T follicular helper cell (primary cell): Measurements from ENCODE around the gene LRRC7.
"Not testable (repeated sequence)": the region's sequence is repeated elsewhere in the genome, so short reads cannot be mapped to it uniquely, and the experiment has no call there.

Source experiments
- DNase-seq: peaks from one replicate; pipeline ENCODE4 v3.0.0-alpha.2; 2020; ENCODE audit warnings: low read depth

Gene LRRC7

DNA sequence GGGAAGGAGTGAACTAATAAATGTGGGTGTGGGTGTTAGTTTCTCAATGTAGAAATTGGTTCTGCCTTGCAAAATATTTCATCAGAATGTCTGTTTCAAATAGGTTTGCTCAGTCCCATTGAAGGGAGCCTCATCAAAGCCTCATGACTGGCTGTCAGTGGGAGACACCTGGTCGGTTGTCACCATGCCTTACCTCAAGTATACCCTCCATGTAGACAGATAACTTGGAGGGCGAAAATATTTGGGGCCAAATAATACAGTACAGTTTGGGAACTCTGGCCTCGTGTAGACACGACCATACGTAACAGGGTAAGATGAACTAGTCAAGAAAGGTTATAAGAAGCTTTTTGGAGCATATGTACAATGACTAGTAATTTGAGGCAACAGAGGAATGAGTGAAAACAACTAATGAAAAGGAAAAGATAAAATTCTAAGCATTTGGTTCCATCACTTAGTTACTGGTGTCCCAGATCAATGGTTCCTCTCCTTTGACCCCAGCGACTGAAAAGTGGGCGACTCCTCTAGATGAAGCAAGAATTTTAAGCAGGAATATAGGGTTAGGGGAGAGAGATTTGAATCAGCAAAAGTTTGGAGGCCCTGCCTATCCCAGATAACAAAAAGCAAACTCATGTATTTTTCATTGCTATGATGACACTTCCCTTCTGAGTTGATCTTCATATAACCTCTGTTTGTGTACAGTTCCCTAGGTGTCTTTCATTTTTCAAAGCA lies 473.8 kb downstream of the LRRC7 start:
- no peak for DNase-seq

DNA sequence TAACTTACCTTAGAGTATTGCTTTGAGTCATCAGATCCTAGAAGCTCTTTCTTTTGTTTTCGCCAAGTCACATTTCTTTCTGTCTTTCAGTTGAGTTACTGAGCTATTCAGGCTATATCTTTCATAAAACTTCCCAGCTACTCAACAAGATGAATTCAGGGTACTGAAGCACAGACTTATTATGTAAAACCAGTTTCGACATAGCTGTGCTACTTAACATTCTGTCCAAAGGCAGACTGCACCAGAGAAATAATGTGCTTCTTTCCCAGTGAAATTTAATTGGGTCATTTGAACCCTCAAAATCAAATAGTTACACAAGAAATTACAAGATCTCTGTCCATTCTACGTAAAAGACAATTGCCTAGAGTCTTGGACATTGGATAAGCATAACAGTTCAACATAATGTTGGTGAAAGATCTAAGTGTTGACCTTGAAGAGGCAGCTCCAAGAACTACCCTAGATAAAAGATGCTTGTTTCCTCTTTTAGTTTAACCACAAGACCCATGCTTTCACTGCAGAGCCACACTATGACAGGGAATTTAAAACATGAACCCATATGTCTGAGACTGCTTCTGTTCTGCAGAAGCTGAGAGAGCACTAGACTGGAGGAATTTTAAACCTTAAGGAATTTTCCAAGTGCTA lies 474.5 kb downstream of the LRRC7 start:
- no peak for DNase-seq

DNA sequence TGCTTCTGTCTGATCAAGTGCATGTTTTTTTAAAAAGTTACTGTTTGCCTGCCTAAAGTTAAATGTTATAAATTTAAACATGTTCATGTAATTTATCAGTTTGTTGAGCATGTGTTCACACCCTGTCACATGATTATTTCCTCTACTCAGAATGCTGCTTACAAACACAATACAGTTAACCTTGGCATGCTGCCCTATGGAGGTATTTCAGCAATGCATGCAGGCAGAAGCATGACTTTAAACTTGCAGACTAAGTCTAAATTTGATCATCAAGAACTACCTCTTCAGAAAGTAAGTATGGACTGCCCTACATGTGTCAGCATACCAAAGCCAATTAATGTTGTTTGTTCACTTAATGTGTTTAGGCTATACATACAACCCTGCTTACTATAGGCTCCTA lies 476.1 kb downstream of the LRRC7 start:
- DNase-seq = no peak

DNA sequence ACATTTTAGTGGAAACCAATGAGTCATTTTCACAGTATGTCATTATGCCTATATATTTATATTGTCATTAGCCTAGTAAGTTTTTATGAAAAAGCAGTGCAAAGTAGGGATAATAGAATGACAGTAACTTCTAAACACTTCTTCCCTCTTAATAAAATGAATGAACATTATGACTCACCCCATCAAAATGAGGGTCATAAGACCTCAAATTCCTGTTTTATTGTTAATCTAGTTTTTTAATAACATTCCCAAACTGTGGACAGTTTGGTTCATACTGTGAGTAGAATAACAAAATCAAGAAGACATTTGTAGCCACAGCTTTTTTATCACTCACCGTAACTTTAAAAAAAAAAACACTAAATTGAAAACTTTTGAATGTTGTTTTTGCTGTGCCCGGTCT lies 477.1 kb downstream of the LRRC7 start:
- no peak for DNase-seq

DNA sequence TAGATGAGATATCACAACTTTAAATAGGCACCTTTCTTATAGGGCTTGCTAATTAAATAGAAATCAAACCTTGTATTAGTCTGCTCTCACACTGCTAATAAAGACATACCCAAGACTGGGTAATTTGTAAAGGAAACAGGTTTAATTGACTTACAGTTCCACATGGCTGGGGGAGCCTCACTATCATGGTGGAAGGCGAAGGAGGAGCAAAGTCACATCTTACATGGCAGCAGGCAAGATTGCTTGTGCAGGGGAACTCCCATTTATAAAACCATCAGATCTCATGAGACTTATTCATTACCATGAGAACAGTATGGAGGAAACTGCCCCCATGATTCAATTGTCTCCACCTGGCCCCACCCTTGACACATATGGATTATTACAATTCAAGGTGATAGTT lies 477.9 kb downstream of the LRRC7 start:
- not testable (repeated sequence) for DNase-seq

DNA sequence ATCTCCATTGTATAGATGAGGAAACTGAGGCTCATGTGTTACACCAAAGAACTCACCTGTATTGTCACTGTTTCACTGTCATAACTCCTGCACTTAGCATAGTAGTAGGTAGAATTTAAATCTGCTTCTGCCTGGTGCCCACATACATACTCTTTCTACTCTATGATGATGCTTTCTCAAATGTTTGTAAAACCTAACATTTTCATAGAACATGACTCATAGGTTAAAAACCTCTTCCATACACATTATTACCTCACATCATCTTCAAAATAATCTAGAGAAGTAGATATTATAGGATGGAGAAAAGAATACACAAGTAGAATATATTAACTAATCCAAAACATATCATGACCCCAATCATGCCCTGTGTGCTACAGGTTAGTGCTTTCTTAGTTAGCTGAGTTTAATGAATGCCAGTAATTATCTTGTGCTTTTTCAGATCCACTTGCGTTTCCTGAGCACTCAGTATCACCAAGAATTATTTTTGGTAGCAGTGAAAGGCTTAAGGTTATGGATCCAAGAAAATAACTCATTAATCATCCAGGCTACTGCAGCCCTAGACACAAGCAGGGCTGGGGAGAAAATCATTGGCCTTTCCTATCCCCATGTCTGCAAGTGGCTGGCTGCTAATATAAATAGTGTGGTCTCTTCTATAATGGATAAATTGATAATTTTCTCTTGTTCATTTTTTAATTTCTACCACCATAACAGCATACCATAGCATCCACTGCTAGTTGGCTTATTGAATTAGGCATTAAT lies 480.8 kb downstream of the LRRC7 start:
- no peak for DNase-seq

DNA sequence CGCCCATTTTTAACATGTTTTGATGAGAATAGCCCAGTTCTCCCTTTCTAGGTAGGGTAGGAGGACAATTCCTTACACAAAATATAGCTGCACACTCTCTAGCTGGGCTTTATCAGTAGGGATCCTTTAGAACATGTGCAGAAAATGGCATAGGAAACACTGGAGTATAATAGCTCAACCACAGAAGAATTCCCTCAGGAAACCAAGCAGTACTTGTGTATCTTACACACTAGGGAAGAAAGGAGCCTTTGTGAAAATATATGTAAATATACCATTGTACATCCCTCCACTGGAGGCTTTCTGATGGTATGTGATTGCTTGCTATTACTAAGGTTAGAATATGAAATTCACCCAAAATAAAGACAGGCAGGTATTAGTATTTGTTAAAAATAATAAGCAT lies 484.2 kb downstream of the LRRC7 start:
- DNase-seq = no peak

DNA sequence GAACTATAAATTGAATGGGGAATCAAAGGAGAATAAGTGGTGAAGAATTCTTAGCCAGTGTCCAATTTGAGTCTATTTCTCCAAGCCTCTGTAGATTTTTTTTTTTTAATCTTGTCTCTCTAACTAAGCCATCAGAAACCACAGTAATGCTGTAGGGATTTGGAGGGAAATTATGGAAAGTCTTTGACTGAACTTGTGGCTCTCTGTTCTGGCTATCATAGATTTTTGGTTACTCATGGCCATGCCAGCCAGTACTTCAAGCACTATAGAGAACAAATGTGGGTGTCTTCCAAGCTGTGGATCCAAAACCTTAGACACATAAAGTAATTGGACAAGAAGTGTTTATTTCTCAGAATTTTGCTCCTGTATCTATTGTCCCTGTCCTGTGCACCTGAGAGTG lies 489.8 kb downstream of the LRRC7 start:
- DNase-seq = no peak

DNA sequence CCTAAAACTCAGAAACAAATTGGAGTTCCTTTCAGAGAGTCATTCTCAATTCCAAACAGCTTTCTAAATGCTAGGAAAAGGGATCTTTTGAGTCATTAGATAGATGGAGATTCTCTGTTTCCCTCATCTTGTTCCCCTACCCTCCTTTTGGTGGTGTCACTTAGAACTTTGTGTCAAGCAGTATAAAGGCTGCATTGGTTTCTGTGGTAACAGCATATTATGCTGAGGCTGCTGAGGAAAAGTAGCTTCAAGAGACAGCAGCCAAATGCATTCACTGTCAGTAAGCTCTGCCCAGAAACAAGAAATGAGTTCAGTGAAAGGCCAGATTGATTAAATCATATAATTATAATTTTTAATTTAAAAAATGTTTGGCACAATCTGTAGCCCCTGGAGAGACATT lies 493.5 kb downstream of the LRRC7 start:
- DNase-seq = no peak

DNA sequence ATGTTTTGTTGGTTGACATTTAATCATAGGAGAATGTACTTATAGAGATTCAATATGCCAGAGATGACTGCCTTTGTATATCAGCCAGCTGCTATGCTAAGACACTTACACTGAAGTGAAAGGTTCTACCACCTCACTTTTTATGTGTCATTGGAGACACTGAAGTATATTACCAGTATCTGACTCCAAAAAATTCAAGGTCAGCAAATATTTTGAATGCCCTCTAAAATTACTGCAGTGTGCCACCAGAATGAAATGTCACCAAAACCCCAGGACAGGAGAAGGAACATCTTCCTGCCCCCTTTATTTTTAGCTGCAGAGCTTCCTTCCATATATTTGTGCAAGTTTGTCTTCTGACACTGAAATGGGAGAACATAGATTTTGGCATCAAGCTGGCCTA lies 496.1 kb downstream of the LRRC7 start:
- no peak for DNase-seq

DNA sequence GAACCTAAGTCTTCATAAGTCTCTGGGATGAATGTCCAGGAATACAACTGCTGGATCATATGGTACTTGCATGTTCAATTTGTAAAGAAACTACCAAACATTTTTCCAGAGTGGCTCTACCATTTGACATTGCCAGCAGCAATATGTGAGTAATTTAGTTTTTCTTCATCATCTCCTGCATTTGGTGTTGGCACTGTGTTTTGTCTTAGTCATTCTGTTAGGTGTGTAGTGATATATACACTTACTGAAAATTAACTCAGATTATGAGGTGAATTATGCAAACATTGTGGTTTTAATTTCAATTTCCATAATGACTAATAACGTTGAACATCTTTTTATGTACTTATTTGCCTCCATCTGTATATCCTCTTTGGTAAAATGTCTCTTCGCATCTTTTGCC lies 499.0 kb downstream of the LRRC7 start:
- no peak for DNase-seq

DNA sequence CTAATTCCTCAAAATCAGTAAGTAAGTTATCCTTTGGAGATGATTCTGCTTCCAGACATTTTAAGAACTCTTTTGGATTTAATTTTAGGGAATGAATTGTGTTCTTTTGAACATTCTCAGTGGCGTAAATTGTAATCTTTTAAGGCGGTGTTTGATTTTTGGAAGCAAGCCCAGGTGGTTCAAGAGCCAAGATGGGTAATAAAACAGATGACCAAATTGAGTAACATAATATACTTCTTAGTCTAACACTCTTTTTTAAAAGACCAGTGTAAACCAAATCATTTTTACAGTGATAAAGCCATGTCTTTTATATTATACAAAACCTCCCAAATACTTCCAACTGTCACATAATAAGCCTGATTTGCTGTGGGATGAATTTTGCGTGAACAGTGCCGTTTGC lies 503.9 kb downstream of the LRRC7 start:
- no peak for DNase-seq

DNA sequence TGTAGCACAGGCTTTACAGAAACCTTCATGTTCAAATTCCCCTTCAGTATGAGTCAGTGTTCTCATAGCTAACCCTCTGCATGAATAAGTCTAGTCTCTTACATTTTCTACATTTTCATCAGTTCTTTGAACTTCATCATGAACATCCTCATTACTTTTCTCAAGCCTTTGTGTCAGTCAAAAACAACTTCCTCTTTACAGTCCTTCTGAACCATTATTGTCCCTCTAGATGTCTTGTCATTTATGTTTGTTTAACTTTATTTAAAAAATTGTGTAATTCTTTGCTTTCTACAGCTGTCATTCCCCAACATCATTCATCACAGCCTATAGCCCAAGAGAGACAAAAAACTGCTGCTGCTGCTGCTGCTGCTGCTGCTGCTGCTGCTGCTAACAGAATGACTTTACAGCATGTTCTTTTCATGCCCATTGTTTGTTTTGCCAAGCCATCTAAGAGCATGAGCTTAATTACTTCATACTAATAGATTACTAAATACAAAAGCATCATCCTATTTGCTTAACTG lies 504.6 kb downstream of the LRRC7 start:
- DNase-seq = no peak

DNA sequence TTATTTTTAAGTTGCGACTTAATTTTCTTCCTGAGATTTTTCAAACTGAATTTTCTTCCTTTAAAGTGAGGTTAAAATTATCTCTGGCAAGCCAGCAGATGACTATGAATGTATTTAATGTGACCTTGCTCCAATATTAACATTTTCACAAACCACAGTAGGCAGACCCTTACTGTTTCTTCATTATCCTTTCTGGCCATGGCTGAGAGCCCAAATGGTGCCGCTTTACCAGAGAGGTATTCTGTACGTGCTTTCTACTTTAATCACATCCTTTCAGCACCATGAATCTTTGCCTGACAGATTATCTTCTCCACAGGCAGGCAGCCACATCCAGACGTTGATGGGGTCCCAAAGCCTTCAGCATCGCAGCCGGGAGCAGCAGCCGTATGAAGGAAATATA lies 508.0 kb downstream of the LRRC7 start:
- DNase-seq = no peak

DNA sequence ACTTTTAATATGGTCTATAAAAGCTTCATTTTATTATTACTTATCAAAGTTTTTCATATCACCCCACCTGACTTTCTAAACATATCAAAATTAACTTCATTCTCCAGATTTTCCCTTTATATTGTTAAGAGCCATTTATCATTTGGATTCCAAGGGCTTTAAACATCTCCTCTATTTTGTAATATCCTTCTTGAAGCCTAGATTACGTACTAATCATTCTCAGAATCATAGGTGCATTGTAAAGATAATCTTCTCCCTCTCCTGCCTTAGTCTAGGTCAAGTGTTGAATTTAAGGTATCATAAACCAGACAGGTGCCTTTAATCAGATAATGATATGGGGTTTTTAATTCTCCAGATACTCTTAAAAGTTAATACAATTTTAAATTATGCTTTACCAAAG lies 509.3 kb downstream of the LRRC7 start:
- DNase-seq = no peak

DNA sequence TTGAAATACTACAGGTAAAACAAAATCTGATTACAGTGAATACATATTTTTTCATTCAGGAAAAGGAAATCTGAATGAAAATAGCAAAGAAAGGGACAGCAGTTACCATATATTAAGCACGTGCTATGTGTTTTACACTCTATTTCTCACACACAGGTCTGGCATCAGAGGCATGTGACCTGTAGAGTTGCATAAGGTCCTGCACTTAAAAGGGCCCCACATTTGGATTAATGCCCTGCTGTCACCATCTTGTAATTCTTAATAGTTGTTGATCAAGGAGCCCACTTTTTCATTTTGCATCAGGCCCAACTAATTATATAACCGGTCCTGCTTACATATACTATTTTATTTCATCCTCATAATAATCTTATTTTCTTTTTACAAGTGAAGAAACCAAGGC lies 511.8 kb downstream of the LRRC7 start:
- DNase-seq = no peak

DNA sequence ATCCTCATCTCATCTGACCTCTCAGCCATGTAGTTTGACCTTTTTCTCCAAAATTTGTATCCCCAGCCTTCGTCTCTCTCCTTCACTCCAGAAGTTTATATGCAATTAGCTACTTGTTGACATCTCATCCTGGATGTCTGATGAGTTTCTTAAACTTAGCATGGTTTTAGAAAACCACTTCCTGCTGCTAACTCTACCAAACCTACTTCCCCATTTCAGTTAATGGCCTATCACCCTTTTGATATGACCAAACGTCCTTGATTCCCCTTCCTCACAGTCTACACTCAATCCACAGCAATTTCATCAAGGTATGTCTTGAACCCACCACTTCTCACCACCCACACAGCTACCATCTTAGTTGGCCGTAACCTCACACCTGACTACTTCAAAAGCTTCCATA lies 515.8 kb downstream of the LRRC7 start:
- DNase-seq = no peak

DNA sequence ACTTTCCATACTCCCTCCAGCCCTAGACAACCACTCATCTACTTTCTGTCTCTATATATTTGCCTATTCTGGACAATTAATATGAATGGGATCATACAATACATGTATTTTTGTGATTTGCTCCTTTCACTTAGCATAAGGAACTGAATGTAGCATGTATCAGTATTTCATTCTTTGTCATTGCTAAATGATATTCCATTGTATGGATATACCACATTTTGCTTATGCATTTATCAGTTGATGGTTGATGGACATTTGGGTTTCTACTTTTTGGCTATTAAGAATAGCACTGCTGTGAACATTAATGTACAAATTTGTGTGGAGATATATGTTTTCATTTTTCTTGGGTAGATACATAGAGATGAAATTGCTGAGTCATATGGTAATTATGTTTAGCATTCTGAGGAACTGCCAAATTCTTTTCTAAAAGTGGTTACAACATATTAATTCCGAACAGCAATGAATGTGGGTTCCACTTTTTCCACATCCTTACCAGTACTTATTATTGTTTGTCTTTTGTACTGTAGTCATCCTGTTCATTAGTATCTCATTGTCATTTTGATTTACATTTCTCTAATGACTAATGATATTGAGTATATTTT lies 516.7 kb downstream of the LRRC7 start:
- DNase-seq = no peak

DNA sequence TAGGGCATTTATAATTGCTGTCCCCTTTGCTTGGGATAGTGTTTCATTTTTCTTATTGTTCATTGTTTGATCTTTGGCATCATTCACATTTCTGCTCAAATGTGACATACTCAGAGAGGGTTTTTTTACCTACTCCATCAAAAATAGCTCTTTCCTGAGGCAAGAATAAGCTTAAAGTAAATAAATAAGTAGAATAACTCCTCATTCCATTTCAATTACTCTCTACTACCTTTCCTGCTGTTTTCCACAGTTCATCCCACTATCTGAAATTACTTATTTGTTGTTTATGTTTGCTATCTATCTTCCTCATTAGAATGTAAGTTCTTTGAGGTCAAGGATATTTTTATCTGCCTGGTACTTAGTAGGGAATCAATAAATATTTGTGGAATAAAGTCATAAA lies 517.8 kb downstream of the LRRC7 start:
- no peak for DNase-seq

DNA sequence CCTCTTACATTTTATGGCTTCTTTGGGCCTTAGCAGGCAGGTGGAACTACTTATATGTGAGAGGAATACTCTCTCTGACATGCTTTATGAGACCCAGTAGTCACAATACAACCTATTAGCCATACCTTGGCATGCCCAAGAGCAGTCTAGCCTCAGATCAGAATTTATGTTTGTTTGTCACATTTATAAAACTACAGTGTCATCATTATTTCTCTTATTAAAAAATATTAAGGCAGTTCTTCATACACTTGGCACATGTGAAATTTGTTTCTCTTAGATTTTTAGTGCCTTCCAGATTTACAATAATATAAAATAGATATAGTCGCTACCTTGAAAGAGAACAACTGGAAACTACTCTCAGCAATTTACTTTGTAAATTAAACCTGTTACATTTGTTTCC lies 519.2 kb downstream of the LRRC7 start:
- no peak for DNase-seq

DNA sequence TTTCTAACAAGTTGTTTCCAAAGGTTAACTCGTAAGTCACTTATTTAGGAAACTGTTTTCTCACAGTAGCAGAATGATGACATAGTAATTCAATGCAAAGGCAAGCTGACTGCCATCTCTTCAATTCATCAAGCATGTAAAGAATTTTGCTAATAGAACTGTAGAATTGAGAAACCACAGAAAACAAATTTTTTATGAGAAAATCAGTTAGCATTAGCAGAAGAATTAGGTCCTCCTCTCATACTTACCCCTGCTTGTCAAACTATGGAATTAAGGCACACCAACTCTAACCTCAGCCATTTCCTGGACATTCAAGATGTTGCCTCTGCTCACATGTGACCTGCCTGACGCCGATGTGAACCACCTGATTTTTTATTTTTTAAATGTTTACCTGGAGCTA lies 522.4 kb downstream of the LRRC7 start:
- no peak for DNase-seq

DNA sequence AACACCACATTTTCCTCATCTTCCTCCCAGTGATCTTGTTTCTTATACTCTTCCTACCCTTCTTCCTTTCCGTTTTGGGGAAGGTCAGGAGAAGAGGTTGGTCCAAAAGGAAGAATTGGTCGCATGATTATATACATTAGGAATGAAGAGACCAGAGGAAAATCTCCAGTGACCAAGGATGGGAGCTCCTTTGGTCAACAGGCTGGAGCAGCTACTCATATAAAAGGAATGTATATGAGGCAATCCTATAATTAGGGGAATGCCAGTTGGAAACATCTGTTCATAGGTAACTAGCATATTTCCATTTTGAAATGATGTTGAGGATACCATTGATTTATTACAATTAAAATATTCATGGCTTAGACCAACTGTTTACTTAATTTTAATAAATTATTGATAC lies 523.2 kb downstream of the LRRC7 start:
- DNase-seq = no peak

DNA sequence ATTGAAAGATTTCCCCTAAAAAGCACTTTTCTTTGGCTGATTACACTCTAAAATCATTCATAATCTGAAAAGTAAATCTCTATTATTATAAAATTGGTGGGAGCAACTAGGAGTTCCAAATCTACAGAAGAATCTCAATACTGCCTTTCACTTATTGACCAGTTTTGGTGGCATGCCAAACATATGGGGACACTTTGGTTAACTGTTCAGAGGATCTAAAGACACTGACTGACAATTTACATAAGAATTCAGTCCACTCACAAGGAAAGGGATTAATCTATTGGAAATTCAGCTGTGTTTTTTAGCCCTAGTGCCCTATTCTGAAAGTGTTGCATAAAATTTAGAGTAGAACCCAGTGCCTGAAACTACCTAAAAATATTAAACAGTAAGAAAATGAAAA lies 524.1 kb downstream of the LRRC7 start:
- DNase-seq = no peak
